Measurements from ENCODE around the gene LSM4. TPM values are rescaled to one million over a fixed set of nuclear protein-coding genes. Genes with fewer than 3 reads are reported as not detected.
A peak's percentile ranks its signal among the peaks of the same experiment; 100 is the strongest.

LSM4 gene
- total and polyA plus RNA-seq, 2 of the 4 experiments (the other 2 are of a cell fraction) = 44.8 to 118 TPM

DNA sequence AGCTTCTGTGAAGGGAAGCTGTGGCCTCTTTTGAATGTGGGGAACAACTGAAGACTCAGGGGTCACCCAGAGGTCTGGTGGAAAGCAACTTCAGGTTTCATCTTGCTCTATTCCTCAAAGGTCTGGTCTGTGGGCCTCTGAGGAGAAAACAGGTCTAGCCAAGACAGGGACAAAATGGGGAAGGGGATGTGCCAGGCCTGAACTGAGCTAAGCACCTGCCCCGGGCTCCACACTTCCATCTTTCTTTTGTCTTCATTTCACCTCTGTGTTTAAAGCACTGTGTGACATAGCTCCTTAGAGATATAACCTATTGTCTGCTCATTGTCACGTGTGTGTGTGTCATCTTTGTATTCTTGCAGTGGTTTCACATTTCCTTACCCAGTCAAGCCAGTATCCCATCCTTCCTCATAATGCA is 43.2 kb upstream of the LSM4 start:
- Histone ChIP-seq H3K9ac (ENCODE audit: low read depth, low read length) (no peak overlapping the region), H3K56ac (ENCODE audit: extremely low read depth, insufficient read depth, low read length) (no peak overlapping the region), H3K9me1 (ENCODE audit: insufficient read depth, low read length) (peaks cover 9% of the 10 kb centered on the region), H2AK5ac (ENCODE audit: low read depth, low read length) (peak overlapping the region; percentile 99), H3K18ac (ENCODE audit: low read depth, low read length) (peak overlapping the region; percentile 95), H4K20me1 (ENCODE audit: insufficient read depth, low read length) (no peaks in the 10 kb centered on the region), H3K27me3 (ENCODE audit: control insufficient read depth, insufficient read depth, low read length) (no peaks in the 10 kb centered on the region), H4K5ac (ENCODE audit: low read depth, low read length) (peak overlapping the region; percentile 62), H3K27ac (ENCODE audit: insufficient read depth, low read length) (peak overlapping the region; percentile 96; the same call in 1 of the 2 replicates), H2AFZ (replicated peaks; ENCODE audit: low read length, poor library complexity) (no peak overlapping the region), H2AK9ac (replicated peaks; ENCODE audit: low read depth, low read length, poor library complexity) (peak overlapping the region; percentile 38), H3K4ac (ENCODE audit: low read depth, low read length) (peak overlapping the region; percentile 98), H2BK15ac (ENCODE audit: low read depth, low read length) (peak overlapping the region; percentile 6; the same call in 2 of the 3 replicates), H2BK5ac (ENCODE audit: low read depth, low read length, poor library complexity, severe bottlenecking) (peak overlapping the region; percentile 99), H3K23ac (ENCODE audit: low read depth, low read length) (peak overlapping the region; percentile 93; the same call in 1 of the 2 replicates), H3K4me3 (ENCODE audit: insufficient read depth, low read depth, low read length) (no peak overlapping the region), H3K79me1 (ENCODE audit: low read depth in 1 of 2, low read length in 2 of 2) (peaks cover 0 to 28% of the 10 kb centered on the region in 2 experiments; a peak in 2 of 4 replicates), H3K9me3 (ENCODE audit: control insufficient read depth, insufficient read depth, low read length) (no peaks in the 10 kb centered on the region), H3K4me1 (ENCODE audit: control insufficient read depth, insufficient read depth, low read length) (peaks cover 10% of the 10 kb centered on the region), H2BK20ac (ENCODE audit: low read depth, low read length) (peak overlapping the region; percentile 100), H2BK120ac (ENCODE audit: low read depth, low read length) (peak overlapping the region; percentile 98), H3K4me2 (ENCODE audit: low read depth, low read length) (no peak overlapping the region), H4K91ac (ENCODE audit: insufficient read depth, low read depth, low read length) (peak overlapping the region; percentile 93), H4K8ac (ENCODE audit: low read depth in 2 of 2, low read length in 2 of 2) (peak overlapping the region; percentile 97 to 100; a peak in 3 of 4 replicates), H3K36me3 (ENCODE audit: control insufficient read depth, insufficient read depth, low read length) (peaks cover 13% of the 10 kb centered on the region), H3K14ac (replicated peaks; ENCODE audit: low read depth, low read length) (peak overlapping the region; percentile 97)
- ChIA-PET POLR2A (ENCODE audit: unreplicated experiment) (no interaction called here), CTCF (interaction anchor here (1.1 kb wide), 1 partner anchor 14 kb away, joined by 3 read pairs; no protein-coding TSS in a partner anchor)
- intact Hi-C loops (cut with micrococcal nuclease) = no loop called here
- TF ChIP-seq, protein P1, sequence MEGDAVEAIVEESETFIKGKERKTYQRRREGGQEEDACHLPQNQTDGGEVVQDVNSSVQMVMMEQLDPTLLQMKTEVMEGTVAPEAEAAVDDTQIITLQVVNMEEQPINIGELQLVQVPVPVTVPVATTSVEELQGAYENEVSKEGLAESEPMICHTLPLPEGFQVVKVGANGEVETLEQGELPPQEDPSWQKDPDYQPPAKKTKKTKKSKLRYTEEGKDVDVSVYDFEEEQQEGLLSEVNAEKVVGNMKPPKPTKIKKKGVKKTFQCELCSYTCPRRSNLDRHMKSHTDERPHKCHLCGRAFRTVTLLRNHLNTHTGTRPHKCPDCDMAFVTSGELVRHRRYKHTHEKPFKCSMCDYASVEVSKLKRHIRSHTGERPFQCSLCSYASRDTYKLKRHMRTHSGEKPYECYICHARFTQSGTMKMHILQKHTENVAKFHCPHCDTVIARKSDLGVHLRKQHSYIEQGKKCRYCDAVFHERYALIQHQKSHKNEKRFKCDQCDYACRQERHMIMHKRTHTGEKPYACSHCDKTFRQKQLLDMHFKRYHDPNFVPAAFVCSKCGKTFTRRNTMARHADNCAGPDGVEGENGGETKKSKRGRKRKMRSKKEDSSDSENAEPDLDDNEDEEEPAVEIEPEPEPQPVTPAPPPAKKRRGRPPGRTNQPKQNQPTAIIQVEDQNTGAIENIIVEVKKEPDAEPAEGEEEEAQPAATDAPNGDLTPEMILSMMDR (conservative IDR thresholded peaks at IDR 0.05; ENCODE audit: low read depth, low read length) = no peak
- no peak for TF ChIP-seq POLR2A (IDR thresholded peaks at IDR 0.05; ENCODE audit: low read depth, low read length)
- TF ChIP-seq CHD1 (IDR thresholded peaks at IDR 0.05; ENCODE audit: low read depth, low read length) = no peak
- no peak for TF ChIP-seq RAD21 (IDR thresholded peaks at IDR 0.05; ENCODE audit: low read length)
- no peak for TF ChIP-seq NFE2L2 (IDR thresholded peaks at IDR 0.05; ENCODE audit: low read depth, low read length)
- TF ChIP-seq, protein P2, sequence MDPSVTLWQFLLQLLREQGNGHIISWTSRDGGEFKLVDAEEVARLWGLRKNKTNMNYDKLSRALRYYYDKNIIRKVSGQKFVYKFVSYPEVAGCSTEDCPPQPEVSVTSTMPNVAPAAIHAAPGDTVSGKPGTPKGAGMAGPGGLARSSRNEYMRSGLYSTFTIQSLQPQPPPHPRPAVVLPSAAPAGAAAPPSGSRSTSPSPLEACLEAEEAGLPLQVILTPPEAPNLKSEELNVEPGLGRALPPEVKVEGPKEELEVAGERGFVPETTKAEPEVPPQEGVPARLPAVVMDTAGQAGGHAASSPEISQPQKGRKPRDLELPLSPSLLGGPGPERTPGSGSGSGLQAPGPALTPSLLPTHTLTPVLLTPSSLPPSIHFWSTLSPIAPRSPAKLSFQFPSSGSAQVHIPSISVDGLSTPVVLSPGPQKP (IDR thresholded peaks at IDR 0.05; ENCODE audit: borderline replicate concordance, low read depth, low read length) = no peak
- no peak for TF ChIP-seq CEBPB (IDR thresholded peaks at IDR 0.05; ENCODE audit: low read depth, low read length)
- TF ChIP-seq, protein P3, sequence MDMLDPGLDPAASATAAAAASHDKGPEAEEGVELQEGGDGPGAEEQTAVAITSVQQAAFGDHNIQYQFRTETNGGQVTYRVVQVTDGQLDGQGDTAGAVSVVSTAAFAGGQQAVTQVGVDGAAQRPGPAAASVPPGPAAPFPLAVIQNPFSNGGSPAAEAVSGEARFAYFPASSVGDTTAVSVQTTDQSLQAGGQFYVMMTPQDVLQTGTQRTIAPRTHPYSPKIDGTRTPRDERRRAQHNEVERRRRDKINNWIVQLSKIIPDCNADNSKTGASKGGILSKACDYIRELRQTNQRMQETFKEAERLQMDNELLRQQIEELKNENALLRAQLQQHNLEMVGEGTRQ (IDR thresholded peaks at IDR 0.05; ENCODE audit: low read depth, low read length) = no peak
- TF ChIP-seq MAZ (IDR thresholded peaks at IDR 0.05; ENCODE audit: borderline replicate concordance, low read depth, low read length) = no peak
- TF ChIP-seq MXI1 (IDR thresholded peaks at IDR 0.05; ENCODE audit: borderline replicate concordance, low read depth, low read length) = no peak
- TF ChIP-seq BHLHE40 (IDR thresholded peaks at IDR 0.05; ENCODE audit: low read depth, low read length) = no peak
- TF ChIP-seq RCOR1 (IDR thresholded peaks at IDR 0.05; ENCODE audit: insufficient replicate concordance, low read length) = no peak
- no peak for TF ChIP-seq RFX5 (IDR thresholded peaks at IDR 0.05; ENCODE audit: low read depth, low read length)
- TF ChIP-seq SMC3 (IDR thresholded peaks at IDR 0.05; ENCODE audit: low read depth, low read length) = no peak
- TF ChIP-seq FOS (IDR thresholded peaks at IDR 0.05; ENCODE audit: low read depth, low read length) = no peak
- TF ChIP-seq MAFK (IDR thresholded peaks at IDR 0.05; ENCODE audit: low read depth, low read length) = no peak
- ATAC-seq (ENCODE audit: low read depth) (no peak), DNase-seq (no peak)
- BruUV-seq (replicated peaks) = no TSS peak
- no CpG with 5 or more reads among the region's 2 CpGs for WGBS, 2 experiments (ENCODE audit: extremely low coverage in 2 of 2, insufficient read length in 1 of 2)
- in situ Hi-C loops (cut with MboI; ENCODE audit: low sequenced_read_pairs) = no loop called here
- dilution Hi-C loops (cut with HindIII; ENCODE audit: low sequenced_read_pairs, unreplicated experiment) = no loop called here

Measured in IMR-90 (cell line).